Uterus (tissue), 4 donors: ENCODE results near the gene FAM47E. TPM values are rescaled to one million over a fixed set of nuclear protein-coding genes. Genes with fewer than 3 reads are reported as not detected.
"Not testable (repeated sequence)": the region's sequence is repeated elsewhere in the genome, so short reads cannot be mapped to it uniquely, and the experiment has no call there.

Source experiments
- DNase-seq, 2 donors: peaks; one replicate each; pipeline ENCODE4 v3.0.0-alpha.2; 2019 to 2020
- H3K27ac ChIP-seq, 2 donors: fragments of 200-600 bp; sonication (generic); 1 replicate in 1 of 2; 2 replicates in 1 of 2; pipeline ENCODE4 v1.5.1; 2016 to 2018
- H3K27me3 ChIP-seq, 2 donors: fragments of 200-600 bp; sonication (generic); one replicate each; pipeline ENCODE4 v1.5.1; 2018 to 2019; ENCODE audit warnings: control low read depth in 1 of 2
- H3K36me3 ChIP-seq, 2 donors: fragments of 200-600 bp; sonication (generic); one replicate each; pipeline ENCODE4 v1.5.1; 2019; ENCODE audit warnings: control low read depth in 1 of 2
- H3K4me1 ChIP-seq, 2 donors: fragments of 200-600 bp; sonication (generic); one replicate each; pipeline ENCODE4 v1.5.1; 2018 to 2019; ENCODE audit warnings: control low read depth in 1 of 2
- H3K4me3 ChIP-seq, 2 donors: fragments of 200-600 bp; sonication (generic); 1 replicate in 1 of 2; 2 replicates in 1 of 2; pipeline ENCODE4 v1.5.1; 2018 to 2019; ENCODE audit warnings: mild to moderate bottlenecking in 1 of 2
- H3K9me3 ChIP-seq, 2 donors: fragments of 200-600 bp; sonication (generic); one replicate each; pipeline ENCODE4 v1.5.1; 2019; ENCODE audit warnings: control low read depth in 1 of 2
- POLR2A ChIP-seq, 2 donors: fragments of 450-650 bp; IDR thresholded peaks; one replicate each; pipeline ENCODE4 v1.6.1; 2016; ENCODE audit warnings: antibody characterized with exemption in 2 of 2, mild to moderate bottlenecking in 1 of 2, moderate library complexity in 1 of 2
- intact Hi-C: fragments of 100-400 bp; cut with DNase I; formaldehyde crosslinking; loops from one replicate; pipeline ENCODE4 v1.15.1; 2023; ENCODE audit warnings: low total_unique reads
- total RNA-seq, 4 donors: library from RNA; depleted of rRNA in 3 of 4; stranded (reverse); fragments of >200 nt in 3 of 4; gene quantifications; one replicate each; pipeline versions ENCODE4 v1.1.0 to v1.2.4, GENCODE V29; 2014 to 2023
- TF ChIP-seq, protein P1 (sequence below), 4 experiments: fragments of 200-600 bp in 2 of 4; fragments of 450-650 bp in 2 of 4; sonication (generic) in 2 of 4; IDR thresholded peaks; one replicate each; pipeline ENCODE4 v1.5.1; 2016 to 2019; ENCODE audit warnings: antibody characterized with exemption in 4 of 4, mild to moderate bottlenecking in 2 of 4, moderate library complexity in 1 of 4
- donor health status: DM: yes; HTN: yes; CAD: no.

The FAM47E gene
- total RNA-seq, 4 donors from 2014 or later: 0.29 to 1.4 (median 1.2) TPM; not detected in 1

DNA sequence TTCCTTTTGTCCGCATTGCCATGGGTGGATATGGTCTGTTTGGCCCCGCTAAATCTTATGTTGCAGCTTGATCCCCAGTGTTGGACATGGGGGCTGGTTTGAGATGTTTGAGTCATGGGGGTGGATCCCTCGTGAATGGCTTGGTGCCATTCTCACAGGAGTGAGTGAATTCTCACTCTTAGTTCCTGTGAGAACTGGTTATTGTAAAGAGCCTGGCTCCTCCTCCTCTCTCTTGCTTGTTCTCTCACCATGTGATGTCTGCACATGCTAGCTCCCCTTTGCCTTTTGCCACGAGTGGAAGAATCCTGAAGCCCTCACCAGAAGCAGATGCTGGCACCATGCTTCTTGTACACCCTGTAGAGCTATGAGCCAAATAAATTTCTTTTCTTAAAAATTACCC, 32.4 kb downstream of the FAM47E start:
- no peaks in the 10 kb centered on the region for H3K27me3 ChIP-seq
- H3K36me3 ChIP-seq: no peaks in the 10 kb centered on the region
- intact Hi-C loops: no loop called here
- no peak for DNase-seq
- H3K4me3 ChIP-seq: no peak overlapping the region
- H3K9me3 ChIP-seq: no peaks in the 10 kb centered on the region
- H3K27ac ChIP-seq: no peak overlapping the region
- TF ChIP-seq, protein P1, sequence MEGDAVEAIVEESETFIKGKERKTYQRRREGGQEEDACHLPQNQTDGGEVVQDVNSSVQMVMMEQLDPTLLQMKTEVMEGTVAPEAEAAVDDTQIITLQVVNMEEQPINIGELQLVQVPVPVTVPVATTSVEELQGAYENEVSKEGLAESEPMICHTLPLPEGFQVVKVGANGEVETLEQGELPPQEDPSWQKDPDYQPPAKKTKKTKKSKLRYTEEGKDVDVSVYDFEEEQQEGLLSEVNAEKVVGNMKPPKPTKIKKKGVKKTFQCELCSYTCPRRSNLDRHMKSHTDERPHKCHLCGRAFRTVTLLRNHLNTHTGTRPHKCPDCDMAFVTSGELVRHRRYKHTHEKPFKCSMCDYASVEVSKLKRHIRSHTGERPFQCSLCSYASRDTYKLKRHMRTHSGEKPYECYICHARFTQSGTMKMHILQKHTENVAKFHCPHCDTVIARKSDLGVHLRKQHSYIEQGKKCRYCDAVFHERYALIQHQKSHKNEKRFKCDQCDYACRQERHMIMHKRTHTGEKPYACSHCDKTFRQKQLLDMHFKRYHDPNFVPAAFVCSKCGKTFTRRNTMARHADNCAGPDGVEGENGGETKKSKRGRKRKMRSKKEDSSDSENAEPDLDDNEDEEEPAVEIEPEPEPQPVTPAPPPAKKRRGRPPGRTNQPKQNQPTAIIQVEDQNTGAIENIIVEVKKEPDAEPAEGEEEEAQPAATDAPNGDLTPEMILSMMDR (IDR thresholded peaks at IDR 0.05): no peak
- no peak for TF ChIP-seq POLR2A (IDR thresholded peaks at IDR 0.05)
- no peaks in the 10 kb centered on the region for H3K4me1 ChIP-seq

DNA sequence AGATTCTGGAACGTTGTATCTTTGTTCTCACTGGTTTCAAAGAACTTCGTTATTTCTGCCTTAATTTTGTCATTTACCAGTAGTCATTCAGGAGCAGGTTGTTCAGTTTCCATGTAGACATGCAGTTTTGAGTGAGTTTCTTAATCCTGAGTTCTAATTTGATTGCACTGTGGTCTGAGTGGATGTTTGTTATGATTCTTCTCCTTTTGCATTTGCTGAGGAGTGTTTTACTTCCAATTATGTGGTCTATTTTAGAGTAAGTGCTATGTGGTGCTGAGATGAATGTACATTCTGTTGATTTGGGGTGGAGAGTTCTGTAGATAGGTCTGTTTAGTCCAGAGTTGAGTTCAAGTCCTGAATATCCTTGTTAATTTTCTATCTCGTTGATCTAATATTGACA, 36.3 kb downstream of the FAM47E start:
- intact Hi-C loops, DNase-seq, H3K9me3 ChIP-seq, H3K36me3 ChIP-seq, H3K27me3 ChIP-seq, H3K4me3 ChIP-seq, H3K27ac ChIP-seq, H3K4me1 ChIP-seq: not testable (repeated sequence)

DNA sequence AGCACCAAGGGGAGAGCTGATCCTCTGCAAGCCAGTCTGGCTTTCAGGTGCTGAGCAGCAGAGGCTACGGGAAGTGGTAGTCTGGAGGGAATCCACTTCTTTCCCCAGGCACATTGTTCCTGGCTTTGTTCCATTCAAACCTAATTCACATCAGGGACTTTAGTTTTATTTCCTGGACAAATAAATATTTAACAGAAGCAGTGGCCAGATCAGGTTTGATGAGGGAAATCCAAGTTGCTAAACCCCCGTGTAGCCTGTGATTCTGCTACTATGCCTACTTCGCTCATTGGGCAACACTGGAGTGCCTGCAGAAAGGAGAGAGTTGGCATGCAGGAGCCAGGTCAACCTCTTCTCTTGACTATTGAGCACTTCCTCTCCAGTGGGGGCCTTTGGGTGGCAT, 41.2 kb downstream of the FAM47E start:
- H3K36me3 ChIP-seq: no peaks in the 10 kb centered on the region
- H3K27me3 ChIP-seq: no peaks in the 10 kb centered on the region
- TF ChIP-seq, protein P1 (IDR thresholded peaks at IDR 0.05): no peak
- TF ChIP-seq POLR2A (IDR thresholded peaks at IDR 0.05): no peak
- intact Hi-C loops: no loop called here
- no peak overlapping the region for H3K4me3 ChIP-seq
- no peak overlapping the region for H3K27ac ChIP-seq
- no peaks in the 10 kb centered on the region for H3K9me3 ChIP-seq
- H3K4me1 ChIP-seq: no peaks in the 10 kb centered on the region
- DNase-seq: no peak

DNA sequence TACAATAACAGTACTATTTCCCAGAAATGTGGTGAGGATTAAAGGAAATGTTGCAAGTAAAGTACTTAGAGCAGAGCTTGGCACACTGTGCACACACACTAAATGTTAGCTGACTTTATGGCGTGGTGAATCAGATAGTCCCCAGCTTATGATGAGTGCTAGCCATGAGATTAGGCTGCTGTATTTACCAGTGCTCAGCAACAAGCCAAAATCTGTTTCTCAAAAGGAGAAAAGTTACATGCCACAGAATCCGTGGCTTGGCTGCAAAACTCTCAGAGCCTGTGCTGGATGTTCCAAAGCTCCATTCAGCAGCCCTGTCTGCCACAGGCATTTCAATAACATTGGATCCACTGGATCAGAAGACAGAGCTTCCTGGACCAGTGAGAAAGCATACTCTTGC, 42.3 kb downstream of the FAM47E start:
- TF ChIP-seq, protein P1 (IDR thresholded peaks at IDR 0.05): no peak
- no peak for TF ChIP-seq POLR2A (IDR thresholded peaks at IDR 0.05)
- no peaks in the 10 kb centered on the region for H3K9me3 ChIP-seq
- DNase-seq: no peak
- no peaks in the 10 kb centered on the region for H3K27me3 ChIP-seq
- no peaks in the 10 kb centered on the region for H3K36me3 ChIP-seq
- H3K4me1 ChIP-seq: no peaks in the 10 kb centered on the region
- H3K4me3 ChIP-seq: no peak overlapping the region
- intact Hi-C loops: no loop called here
- no peak overlapping the region for H3K27ac ChIP-seq

DNA sequence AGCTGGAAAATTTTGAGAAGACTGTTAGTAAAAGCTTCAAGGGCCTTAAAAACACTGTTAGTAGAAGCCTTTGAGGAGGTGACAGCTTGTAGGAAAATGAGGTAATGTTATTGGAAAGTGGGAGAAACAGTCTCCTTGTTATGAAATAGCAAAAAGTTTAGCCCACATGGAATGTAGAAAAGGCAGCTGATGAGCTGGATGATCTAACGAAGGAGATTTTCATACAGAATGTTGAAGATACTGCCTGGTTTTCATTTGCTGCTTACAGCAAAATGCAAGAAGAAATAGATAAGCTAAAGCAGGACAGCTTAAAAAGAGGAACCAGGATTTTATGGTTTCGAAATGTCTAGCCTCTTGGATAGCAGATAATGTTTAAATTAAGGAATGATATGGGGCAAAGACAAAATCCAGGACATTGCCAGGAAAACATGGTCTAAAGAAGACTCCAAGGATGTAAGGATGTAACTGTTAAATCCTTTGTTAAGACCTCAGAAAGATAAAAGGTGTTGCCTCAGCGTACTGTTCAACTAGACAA, 44.8 kb downstream of the FAM47E start:
- no peak for DNase-seq
- H3K27me3 ChIP-seq: no peaks in the 10 kb centered on the region
- intact Hi-C loops: no loop called here
- H3K4me1 ChIP-seq: no peaks in the 10 kb centered on the region
- H3K36me3 ChIP-seq: no peaks in the 10 kb centered on the region
- H3K27ac ChIP-seq: no peak overlapping the region
- TF ChIP-seq POLR2A (IDR thresholded peaks at IDR 0.05): no peak
- TF ChIP-seq, protein P1 (IDR thresholded peaks at IDR 0.05): no peak
- no peak overlapping the region for H3K4me3 ChIP-seq
- H3K9me3 ChIP-seq: no peaks in the 10 kb centered on the region

DNA sequence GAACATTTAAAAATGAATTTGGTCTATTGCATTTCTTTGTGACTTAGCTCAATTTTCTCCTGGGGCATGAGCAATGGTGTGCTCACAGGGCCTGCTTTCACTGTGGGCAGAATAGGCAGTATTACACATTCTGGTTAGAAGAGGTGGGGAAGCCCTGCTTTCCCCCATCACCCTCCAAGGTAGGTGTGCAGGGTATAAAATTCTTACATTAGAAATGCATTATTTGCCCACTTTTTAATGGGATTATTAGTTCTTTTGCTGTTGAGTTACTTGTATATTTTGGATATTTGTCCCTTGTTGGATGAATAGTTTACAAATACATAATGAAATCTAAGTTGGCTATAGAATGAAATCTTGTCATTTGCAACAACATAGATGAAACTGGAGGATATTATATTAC, 46.7 kb downstream of the FAM47E start:
- Histone ChIP-seq H3K4me3 (no peak overlapping the region), H3K27ac (no peak overlapping the region), H3K27me3 (no peaks in the 10 kb centered on the region), H3K36me3 (no peaks in the 10 kb centered on the region), H3K4me1 (no peaks in the 10 kb centered on the region), H3K9me3 (no peaks in the 10 kb centered on the region)
- intact Hi-C loops: no loop called here
- no peak for TF ChIP-seq POLR2A (IDR thresholded peaks at IDR 0.05)
- TF ChIP-seq, protein P1 (IDR thresholded peaks at IDR 0.05): no peak
- DNase-seq: no peak
